ENCODE results near the gene GPA33. TPM values are rescaled to one million over a fixed set of nuclear protein-coding genes. Genes with fewer than 3 reads are reported as not detected.
A peak's percentile ranks its signal among the peaks of the same experiment; 100 is the strongest.
"Not testable (repeated sequence)": the region's sequence is repeated elsewhere in the genome, so short reads cannot be mapped to it uniquely, and the experiment has no call there.

Gene GPA33
- total and polyA plus RNA-seq, 3 experiments from 2014 or later = 0.66 to 19.7 (median 0.97) TPM

DNA sequence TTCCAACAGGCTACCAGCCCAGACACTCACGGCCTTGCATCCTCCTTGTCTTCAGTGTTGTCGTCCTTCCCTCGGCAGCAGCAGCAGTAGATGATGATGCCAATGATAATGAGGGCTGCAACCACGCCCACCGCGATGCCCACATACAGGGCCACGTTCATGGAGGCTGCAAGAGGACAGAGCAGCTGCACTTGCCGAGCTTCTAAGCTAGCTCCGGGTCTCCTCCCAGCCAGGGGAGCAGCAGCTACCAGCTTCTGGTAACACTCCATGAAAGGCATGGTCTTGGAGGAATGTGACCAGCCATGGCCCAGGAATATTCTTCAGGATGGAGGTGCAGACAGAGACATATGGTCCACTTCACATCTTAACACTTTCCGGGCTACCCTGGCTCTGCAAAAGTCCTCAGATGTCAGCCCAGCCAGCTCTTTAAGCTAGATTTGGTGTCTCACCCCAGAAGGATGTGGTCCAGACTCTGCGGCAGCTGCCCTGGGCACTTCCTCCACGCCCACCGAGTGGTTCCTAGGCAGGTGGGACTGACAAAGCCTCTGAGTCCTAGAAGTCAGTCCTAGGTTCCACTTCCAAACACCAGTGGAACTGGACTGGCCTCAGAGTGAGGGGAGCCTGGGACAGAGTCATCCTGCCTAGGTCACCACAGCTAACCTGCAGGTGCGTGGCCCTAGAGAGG lies 35.1 kb downstream of the GPA33 start:
- no peaks in the 10 kb centered on the region for H3K9me3 ChIP-seq (ENCODE audit: low read length)
- H3K27me3 ChIP-seq (ENCODE audit: insufficient read depth, low read length, poor library complexity, severe bottlenecking) = no peaks in the 10 kb centered on the region
- Mint-ChIP-seq H3K36me3 (peaks cover 0 to 27% (median 5%) of the 10 kb centered on the region in 3 donors), H3K9me3 (no peaks in the 10 kb centered on the region), H3K27ac (peak overlapping the region in 1 of 8 donors; percentile 47), H3K4me1 (peaks cover 0 to 16% (median 0%) of the 10 kb centered on the region in 3 donors), H3K27me3 (no peaks in the 10 kb centered on the region), H3K4me3 (no peak overlapping the region)
- CTCF ChIA-PET = interaction anchor here (1.0 to 18.0 kb wide), 2 partner anchors 12 to 144 kb away, joined by 4 to 454 read pairs; no protein-coding TSS in a partner anchor
- no peaks in the 10 kb centered on the region for H3K36me3 ChIP-seq (ENCODE audit: insufficient read depth, low read length)
- peaks cover 4% of the 10 kb centered on the region for H3K4me1 ChIP-seq (ENCODE audit: insufficient read depth, low read length)
- no peak for DNase-seq
- POLR2A ChIA-PET = no interaction called here
- no peak overlapping the region for H3K27ac ChIP-seq (ENCODE audit: low read depth, low read length)
- no peak overlapping the region for H3K4me3 ChIP-seq (ENCODE audit: low read length)

DNA sequence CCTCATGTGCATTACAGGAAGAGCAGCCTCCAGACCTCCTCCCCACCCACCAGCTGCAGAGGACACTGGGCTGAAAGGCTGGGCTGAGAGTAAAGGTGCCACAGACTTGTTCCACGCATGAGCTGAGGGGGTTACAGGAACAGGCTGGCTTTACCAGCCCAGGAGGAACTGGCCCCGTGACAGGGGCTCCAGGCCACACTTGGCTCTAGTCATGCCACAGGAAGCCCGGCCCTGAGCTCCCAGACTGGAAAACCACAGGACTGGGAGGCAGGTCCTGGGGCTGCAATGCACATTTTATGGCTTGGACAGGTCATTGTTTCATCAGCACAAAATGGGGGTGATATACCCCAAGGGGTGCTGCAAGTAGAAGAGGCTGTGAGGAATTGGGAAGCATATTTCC lies 35.6 kb downstream of the GPA33 start:
- H3K36me3 ChIP-seq (ENCODE audit: insufficient read depth, low read length) = no peaks in the 10 kb centered on the region
- Mint-ChIP-seq H3K27me3 (no peaks in the 10 kb centered on the region), H3K27ac (peak overlapping the region in 1 of 8 donors; percentile 50), H3K4me1 (peaks cover 0 to 15% (median 0%) of the 10 kb centered on the region in 3 donors), H3K4me3 (no peak overlapping the region), H3K36me3 (peaks cover 0 to 27% (median 5%) of the 10 kb centered on the region in 3 donors), H3K9me3 (no peaks in the 10 kb centered on the region)
- CTCF ChIA-PET = interaction anchor here (1.0 to 18.0 kb wide), 2 partner anchors 12 to 143 kb away, joined by 4 to 454 read pairs; no protein-coding TSS in a partner anchor
- no peaks in the 10 kb centered on the region for H3K27me3 ChIP-seq (ENCODE audit: insufficient read depth, low read length, poor library complexity, severe bottlenecking)
- H3K4me3 ChIP-seq (ENCODE audit: low read length) = no peak overlapping the region
- no peak for DNase-seq
- H3K9me3 ChIP-seq (ENCODE audit: low read length) = no peaks in the 10 kb centered on the region
- peaks cover 4% of the 10 kb centered on the region for H3K4me1 ChIP-seq (ENCODE audit: insufficient read depth, low read length)
- POLR2A ChIA-PET = no interaction called here
- H3K27ac ChIP-seq (ENCODE audit: low read depth, low read length) = no peak overlapping the region

DNA sequence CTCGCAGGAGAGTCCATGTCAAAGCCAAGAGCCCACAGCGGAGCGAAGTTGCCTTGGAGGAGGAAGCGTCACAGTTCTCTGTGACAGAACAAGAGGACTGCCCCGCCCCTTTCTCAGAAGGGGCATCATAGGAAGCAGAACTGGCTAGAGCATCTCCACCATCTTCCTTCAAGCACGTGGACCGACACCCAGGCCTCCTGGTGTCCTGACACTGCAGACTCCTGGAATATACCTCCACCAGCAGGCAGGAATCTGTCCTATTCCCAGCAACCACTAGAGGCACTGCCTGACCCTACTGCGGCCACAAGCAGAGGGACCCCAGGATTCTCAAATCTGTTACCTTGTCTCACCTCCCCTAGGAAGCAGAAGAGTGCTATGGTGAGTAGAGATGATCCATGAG lies 37.8 kb downstream of the GPA33 start:
- H3K27me3 ChIP-seq (ENCODE audit: insufficient read depth, low read length, poor library complexity, severe bottlenecking) = no peaks in the 10 kb centered on the region
- no peak overlapping the region for H3K27ac ChIP-seq (ENCODE audit: low read depth, low read length)
- Mint-ChIP-seq H3K9me3 (no peaks in the 10 kb centered on the region), H3K27me3 (no peaks in the 10 kb centered on the region), H3K4me3 (no peak overlapping the region), H3K36me3 (peaks cover 0 to 27% (median 5%) of the 10 kb centered on the region in 3 donors), H3K4me1 (peaks cover 0 to 3% (median 0%) of the 10 kb centered on the region in 3 donors), H3K27ac (no peak overlapping the region)
- H3K4me1 ChIP-seq (ENCODE audit: insufficient read depth, low read length) = no peaks in the 10 kb centered on the region
- no peak for DNase-seq
- no peaks in the 10 kb centered on the region for H3K36me3 ChIP-seq (ENCODE audit: insufficient read depth, low read length)
- ChIA-PET POLR2A (no interaction called here), CTCF (interaction anchor here (1.1 to 18.0 kb wide), 2 partner anchors 8 to 141 kb away, joined by 3 to 454 read pairs; no protein-coding TSS in a partner anchor)
- H3K9me3 ChIP-seq (ENCODE audit: low read length) = no peaks in the 10 kb centered on the region
- no peak overlapping the region for H3K4me3 ChIP-seq (ENCODE audit: low read length)

DNA sequence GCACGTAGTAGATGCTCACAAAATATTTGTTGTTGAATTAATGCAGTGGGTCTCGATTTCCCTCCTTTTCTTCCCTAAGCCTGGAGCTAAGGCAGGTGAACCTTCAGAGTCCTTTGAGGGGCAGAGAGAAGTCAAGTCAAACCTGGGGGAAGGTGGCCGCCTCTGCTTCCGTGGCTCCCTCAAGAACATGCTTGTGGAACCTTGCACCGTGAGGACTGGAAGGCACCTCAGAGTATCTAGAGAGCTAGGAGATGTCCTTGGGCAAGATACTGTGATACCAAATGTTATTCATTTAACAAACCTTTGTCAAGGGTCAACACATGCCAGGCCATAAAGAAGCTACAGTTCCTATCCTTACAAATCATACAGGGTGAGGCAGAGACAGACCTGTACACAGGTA lies 38.3 kb downstream of the GPA33 start:
- Histone ChIP-seq H3K9me3 (ENCODE audit: low read length) (no peaks in the 10 kb centered on the region), H3K27me3 (ENCODE audit: insufficient read depth, low read length, poor library complexity, severe bottlenecking) (no peaks in the 10 kb centered on the region), H3K4me3 (ENCODE audit: low read length) (no peak overlapping the region), H3K36me3 (ENCODE audit: insufficient read depth, low read length) (no peaks in the 10 kb centered on the region), H3K4me1 (ENCODE audit: insufficient read depth, low read length) (no peaks in the 10 kb centered on the region), H3K27ac (ENCODE audit: low read depth, low read length) (no peak overlapping the region)
- Mint-ChIP-seq H3K9me3 (no peaks in the 10 kb centered on the region), H3K27me3 (no peaks in the 10 kb centered on the region), H3K36me3 (peaks cover 0 to 27% (median 5%) of the 10 kb centered on the region in 3 donors), H3K27ac (peak overlapping the region in 1 of 8 donors; percentile 42), H3K4me3 (no peak overlapping the region), H3K4me1 (peaks cover 0 to 3% (median 0%) of the 10 kb centered on the region in 3 donors)
- DNase-seq = no peak
- POLR2A ChIA-PET = no interaction called here
- CTCF ChIA-PET = interaction anchor here (1.1 to 18.0 kb wide), 2 partner anchors 9 to 140 kb away, joined by 3 to 454 read pairs; no protein-coding TSS in a partner anchor

DNA sequence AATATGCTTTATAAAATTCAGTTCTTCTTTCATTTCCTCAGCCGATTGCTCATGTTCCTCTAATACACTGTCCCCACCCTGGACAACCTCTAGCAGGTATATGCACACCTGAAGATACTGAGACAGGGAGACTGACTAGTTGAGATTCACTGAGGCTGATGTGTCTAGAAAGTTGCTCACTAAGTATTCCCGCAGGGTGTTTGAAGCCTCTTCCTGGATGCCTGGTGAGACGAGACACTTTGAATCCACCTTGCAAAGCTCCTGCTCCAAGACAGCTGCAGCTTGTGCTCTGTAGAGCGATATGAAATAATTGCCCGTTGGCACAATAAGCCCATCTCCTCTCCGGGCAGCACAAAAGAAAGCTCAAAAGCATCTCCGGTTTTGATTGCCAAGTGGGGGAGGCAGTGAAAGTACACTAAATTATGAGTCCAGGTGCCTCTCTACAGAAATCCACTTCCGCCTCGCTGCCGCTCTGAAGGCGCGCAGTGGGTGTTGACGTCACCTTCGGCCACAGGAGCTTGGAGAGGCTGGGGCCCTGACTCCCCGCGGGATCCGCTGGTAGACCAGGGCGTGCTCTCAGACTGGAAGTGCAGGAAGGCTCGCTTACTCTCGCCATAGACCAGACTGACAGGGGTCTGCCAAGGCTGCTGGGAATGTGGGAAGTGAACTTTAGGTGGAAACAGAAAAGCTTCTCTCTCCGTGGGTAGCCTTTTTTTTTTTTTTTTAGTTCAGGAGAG lies 46.3 kb downstream of the GPA33 start:
- H3K27me3 Mint-ChIP-seq = peaks cover 1 to 34% of the 10 kb centered on the region in 2 donors

DNA sequence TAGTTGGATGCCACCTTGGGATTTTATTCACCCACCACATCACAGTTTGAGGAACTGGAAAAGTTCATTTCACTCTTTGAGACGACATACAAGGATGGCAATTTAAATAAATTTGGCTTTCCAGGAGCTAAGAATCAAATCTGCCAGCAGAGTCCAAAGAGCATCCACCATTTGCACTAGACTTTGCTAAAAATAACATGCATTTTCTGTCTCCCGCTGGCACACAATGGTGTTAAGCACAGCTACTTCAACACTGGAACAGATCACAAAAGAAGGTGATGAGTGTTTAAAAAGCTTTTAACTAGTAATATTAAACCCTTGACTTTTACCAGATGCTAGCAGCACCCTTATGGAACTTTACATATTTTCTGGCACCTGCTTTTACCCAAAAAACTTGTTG lies 56.5 kb downstream of the GPA33 start:
- no peak overlapping the region for H3K4me3 ChIP-seq (ENCODE audit: low read length)
- ChIA-PET CTCF (interaction anchor here (1.2 kb wide), 1 partner anchor 26 kb away, joined by 5 read pairs; no protein-coding TSS in a partner anchor), POLR2A (no interaction called here)
- no peak for DNase-seq
- Mint-ChIP-seq H3K27ac (no peak overlapping the region), H3K4me1 (no peaks in the 10 kb centered on the region), H3K36me3 (peaks cover 0 to 3% (median 0%) of the 10 kb centered on the region in 3 donors), H3K4me3 (no peak overlapping the region), H3K27me3 (peaks cover 7 to 10% of the 10 kb centered on the region in 2 donors), H3K9me3 (no peaks in the 10 kb centered on the region)
- no peaks in the 10 kb centered on the region for H3K9me3 ChIP-seq (ENCODE audit: low read length)
- H3K27ac ChIP-seq (ENCODE audit: low read depth, low read length) = no peak overlapping the region
- H3K36me3 ChIP-seq (ENCODE audit: insufficient read depth, low read length) = no peaks in the 10 kb centered on the region
- H3K4me1 ChIP-seq (ENCODE audit: insufficient read depth, low read length) = no peaks in the 10 kb centered on the region
- H3K27me3 ChIP-seq (ENCODE audit: insufficient read depth, low read length, poor library complexity, severe bottlenecking) = no peaks in the 10 kb centered on the region

More for the DNA sequence above, 46.3 kb downstream of the GPA33 start:
- Histone ChIP-seq H3K27me3 (ENCODE audit: insufficient read depth, low read length, poor library complexity, severe bottlenecking) (no peaks in the 10 kb centered on the region), H3K9me3 (ENCODE audit: low read length) (no peaks in the 10 kb centered on the region), H3K36me3 (ENCODE audit: insufficient read depth, low read length) (no peaks in the 10 kb centered on the region), H3K4me3 (ENCODE audit: low read length) (peak overlapping the region; percentile 58), H3K4me1 (ENCODE audit: insufficient read depth, low read length) (no peaks in the 10 kb centered on the region), H3K27ac (ENCODE audit: low read depth, low read length) (no peak overlapping the region)
- H3K4me3 Mint-ChIP-seq = peak overlapping the region; percentile 70 to 94 (median 90)
- H3K9me3 Mint-ChIP-seq = peaks cover 0 to 1% (median 0%) of the 10 kb centered on the region in 5 donors
- DNase-seq = peak; percentile 42 to 80 (median 60)
- peak overlapping the region in 7 of 8 donors; percentile 48 to 91 (median 85) for H3K27ac Mint-ChIP-seq
- H3K36me3 Mint-ChIP-seq = no peaks in the 10 kb centered on the region
- H3K4me1 Mint-ChIP-seq = peaks cover 11 to 19% (median 17%) of the 10 kb centered on the region in 3 donors
- CTCF ChIA-PET = interaction anchor here (0.7 to 2.8 kb wide), 5 partner anchors 10 to 224 kb away, joined by 3 to 22 read pairs (median 3); no protein-coding TSS in a partner anchor
- POLR2A ChIA-PET = interaction anchor here (0.8 kb wide), 1 partner anchor 138 kb away, joined by 6 read pairs; no protein-coding TSS in a partner anchor

DNA sequence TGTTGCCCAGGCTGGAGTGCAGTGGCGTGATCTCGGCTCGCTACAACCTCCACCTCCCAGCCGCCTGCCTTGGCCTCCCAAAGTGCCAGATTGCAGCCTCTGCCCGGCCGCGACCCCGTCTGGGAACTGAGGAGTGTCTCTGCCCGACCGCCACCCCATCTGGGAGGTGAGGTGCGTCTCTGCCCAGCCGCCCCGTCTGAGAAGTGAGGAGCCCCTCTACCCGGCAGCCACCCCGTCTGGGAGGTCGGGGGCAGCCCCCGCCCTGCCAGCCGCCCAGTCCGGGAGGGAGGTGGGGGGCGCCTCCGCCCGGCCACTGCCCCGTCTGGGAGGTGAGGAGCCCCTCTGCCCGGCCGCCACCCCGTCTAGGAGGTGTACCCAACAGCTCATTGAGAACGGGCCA lies 60.6 kb downstream of the GPA33 start:
- H3K36me3 Mint-ChIP-seq; H3K4me3 Mint-ChIP-seq; H3K4me1 Mint-ChIP-seq; H3K4me1 ChIP-seq (ENCODE audit: insufficient read depth, low read length); DNase-seq; CTCF ChIA-PET; POLR2A ChIA-PET; H3K4me3 ChIP-seq (ENCODE audit: low read length); H3K27me3 ChIP-seq (ENCODE audit: insufficient read depth, low read length, poor library complexity, severe bottlenecking); H3K9me3 ChIP-seq (ENCODE audit: low read length); H3K36me3 ChIP-seq (ENCODE audit: insufficient read depth, low read length); H3K27ac ChIP-seq (ENCODE audit: low read depth, low read length); H3K9me3 Mint-ChIP-seq; H3K27ac Mint-ChIP-seq: not testable (repeated sequence)
- peaks cover 33 to 47% of the 10 kb centered on the region in 2 donors for H3K27me3 Mint-ChIP-seq

DNA sequence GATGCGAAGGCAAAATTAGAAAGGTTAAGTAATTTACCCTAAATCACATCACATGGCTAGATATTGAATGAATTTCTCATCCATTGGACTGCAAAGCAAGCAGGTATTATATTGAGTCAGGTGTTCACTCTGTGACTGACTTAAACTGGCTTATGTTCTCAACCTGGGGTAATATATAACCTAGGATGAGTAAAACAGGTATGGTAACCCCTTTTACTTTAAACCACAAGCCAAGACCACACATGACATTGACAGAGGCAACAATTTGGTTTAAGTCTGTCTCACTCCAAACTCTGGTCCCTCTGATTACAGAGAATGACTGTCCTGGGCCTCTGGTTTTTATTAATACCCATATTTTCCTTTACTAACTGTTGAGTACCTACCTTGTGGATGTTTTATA lies 67.8 kb downstream of the GPA33 start:
- Mint-ChIP-seq H3K4me1 (no peaks in the 10 kb centered on the region), H3K4me3 (no peak overlapping the region), H3K36me3 (no peaks in the 10 kb centered on the region), H3K9me3 (peaks cover 0 to 2% (median 0%) of the 10 kb centered on the region in 5 donors), H3K27me3 (peaks cover 16 to 38% of the 10 kb centered on the region in 2 donors), H3K27ac (no peak overlapping the region)
- Histone ChIP-seq H3K36me3 (ENCODE audit: insufficient read depth, low read length) (no peaks in the 10 kb centered on the region), H3K4me1 (ENCODE audit: insufficient read depth, low read length) (no peaks in the 10 kb centered on the region), H3K4me3 (ENCODE audit: low read length) (no peak overlapping the region), H3K27ac (ENCODE audit: low read depth, low read length) (no peak overlapping the region), H3K27me3 (ENCODE audit: insufficient read depth, low read length, poor library complexity, severe bottlenecking) (no peaks in the 10 kb centered on the region), H3K9me3 (ENCODE audit: low read length) (no peaks in the 10 kb centered on the region)
- POLR2A ChIA-PET = no interaction called here
- CTCF ChIA-PET = no interaction called here
- no peak for DNase-seq
